Measurements from ENCODE around the gene CLUH.
A peak's percentile ranks its signal among the peaks of the same experiment; 100 is the strongest.
"Not testable (repeated sequence)": the region's sequence is repeated elsewhere in the genome, so short reads cannot be mapped to it uniquely, and the experiment has no call there.

CLUH gene

GRCh38 chr17:2685696-2686095 lies 25.9 kb downstream of the CLUH start:
- no peak for DNase-seq

- no peak for DNase-seq
These were observed 27.0 kb downstream of the CLUH start for GRCh38 chr17:2684549-2684948.

- no peak for DNase-seq
These were observed 27.7 kb downstream of the CLUH start for GRCh38 chr17:2683912-2684311.

GRCh38 chr17:2682176-2682938 lies 29.2 kb downstream of the CLUH start:
- no peak for DNase-seq

- DNase-seq, result no peak
These were observed 29.9 kb downstream of the CLUH start for GRCh38 chr17:2681650-2682049.

- DNase-seq, result no peak
These were observed 30.6 kb downstream of the CLUH start for GRCh38 chr17:2680961-2681360.

- DNase-seq, result not testable (repeated sequence)
These were observed 32.3 kb downstream of the CLUH start for GRCh38 chr17:2679247-2679646.

- no peak for DNase-seq
These were observed 39.5 kb downstream of the CLUH start for GRCh38 chr17:2672026-2672425.

GRCh38 chr17:2660410-2660809 lies 51.2 kb downstream of the CLUH start:
- DNase-seq, result not testable (repeated sequence)

- DNase-seq, result peak; percentile 59
These were observed 52.2 kb downstream of the CLUH start for GRCh38 chr17:2659337-2659736.

- no peak for DNase-seq
These were observed 55.3 kb downstream of the CLUH start for GRCh38 chr17:2656283-2656682.

GRCh38 chr17:2655546-2655945 lies 56.0 kb downstream of the CLUH start:
- DNase-seq, result no peak

- not testable (repeated sequence) for DNase-seq
These were observed 58.7 kb downstream of the CLUH start for GRCh38 chr17:2652911-2653310.

GRCh38 chr17:2649191-2649590 lies 62.4 kb downstream of the CLUH start:
- no peak for DNase-seq

GRCh38 chr17:2647957-2648356 lies 63.6 kb downstream of the CLUH start:
- no peak for DNase-seq

GRCh38 chr17:2644971-2645370 lies 66.6 kb downstream of the CLUH start:
- DNase-seq, result no peak

Data from fibroblast of skin of right quadriceps (primary cell).